Fibroblast of skin of back (primary cell): ENCODE measurements around the gene CD63.

Experiments
- DNase-seq: peaks from one replicate; pipeline ENCODE4 v3.0.0-alpha.2; 2013

CD63 gene

DNA sequence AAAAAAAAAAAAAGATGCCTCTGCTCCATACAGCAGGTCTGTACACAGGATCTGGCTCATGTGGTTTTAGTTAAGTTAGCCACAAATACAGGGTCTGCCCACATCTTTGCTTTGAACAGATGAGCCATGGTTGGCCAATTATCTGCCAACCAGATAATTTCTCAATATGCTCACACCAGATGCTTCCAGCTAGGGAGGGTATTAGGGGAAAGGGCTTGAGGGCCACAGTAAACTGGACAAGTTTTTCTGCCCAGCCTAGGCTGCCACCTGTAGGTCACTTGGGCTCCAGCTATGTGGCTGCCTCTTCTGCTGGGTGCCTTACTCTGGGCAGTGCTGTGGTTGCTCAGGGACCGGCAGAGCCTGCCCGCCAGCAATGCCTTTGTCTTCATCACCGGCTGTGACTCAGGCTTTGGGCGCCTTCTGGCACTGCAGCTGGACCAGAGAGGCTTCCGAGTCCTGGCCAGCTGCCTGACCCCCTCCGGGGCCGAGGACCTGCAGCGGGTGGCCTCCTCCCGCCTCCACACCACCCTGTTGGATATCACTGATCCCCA is 7.8 kb downstream of the CD63 start:
- peak; percentile 89 for DNase-seq

DNA sequence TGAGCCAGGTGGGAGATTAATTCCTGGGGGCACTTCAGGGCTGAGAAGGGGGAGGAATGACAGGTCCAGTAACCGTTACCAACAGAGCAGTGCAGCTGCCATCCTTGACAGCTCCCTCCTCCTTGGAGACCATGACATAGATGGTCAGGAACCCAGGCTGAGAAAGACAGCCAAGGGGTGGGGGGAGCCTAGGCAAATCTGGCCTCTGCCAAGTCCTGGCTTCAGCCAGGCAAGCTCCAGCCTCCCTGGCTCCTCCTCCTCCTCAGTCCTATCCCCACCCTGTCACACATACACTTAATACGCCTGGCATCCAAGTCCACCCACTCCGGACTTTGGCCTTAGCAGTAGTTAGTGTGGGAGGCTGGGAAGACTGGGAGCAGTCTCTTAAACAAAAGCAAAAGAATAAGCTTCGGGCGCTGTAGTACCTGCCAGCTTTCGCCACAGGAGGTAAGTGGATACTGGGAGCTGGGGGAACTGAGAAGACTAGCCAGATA is 8.7 kb downstream of the CD63 start, which contains the start of gene RDH5:
Gene RDH5 (plus strand): TSS at position 323 of the 494 bp plus-strand sequence. CDS start 792 bp downstream, outside the sequence.
- peak; percentile 84 for DNase-seq

DNA sequence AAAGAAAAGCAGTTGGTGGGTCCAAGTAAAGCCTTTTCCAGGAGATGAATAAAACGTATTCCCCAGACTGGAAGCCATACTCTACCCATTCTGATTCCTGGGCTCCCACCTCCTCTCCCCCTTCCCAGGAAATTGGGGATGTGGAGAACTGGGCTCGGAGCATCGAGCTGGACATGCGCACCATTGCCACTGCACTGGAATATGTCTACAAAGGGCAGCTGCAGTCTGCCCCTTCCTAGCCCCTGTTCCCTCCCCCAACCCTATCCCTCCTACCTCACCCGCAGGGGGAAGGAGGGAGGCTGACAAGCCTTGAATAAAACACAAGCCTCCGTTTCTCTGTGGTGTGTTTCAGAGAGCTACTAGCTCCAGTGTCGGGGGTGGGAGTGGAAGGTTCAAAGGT is 9.4 kb downstream of the CD63 start:
- DNase-seq, result no peak

DNA sequence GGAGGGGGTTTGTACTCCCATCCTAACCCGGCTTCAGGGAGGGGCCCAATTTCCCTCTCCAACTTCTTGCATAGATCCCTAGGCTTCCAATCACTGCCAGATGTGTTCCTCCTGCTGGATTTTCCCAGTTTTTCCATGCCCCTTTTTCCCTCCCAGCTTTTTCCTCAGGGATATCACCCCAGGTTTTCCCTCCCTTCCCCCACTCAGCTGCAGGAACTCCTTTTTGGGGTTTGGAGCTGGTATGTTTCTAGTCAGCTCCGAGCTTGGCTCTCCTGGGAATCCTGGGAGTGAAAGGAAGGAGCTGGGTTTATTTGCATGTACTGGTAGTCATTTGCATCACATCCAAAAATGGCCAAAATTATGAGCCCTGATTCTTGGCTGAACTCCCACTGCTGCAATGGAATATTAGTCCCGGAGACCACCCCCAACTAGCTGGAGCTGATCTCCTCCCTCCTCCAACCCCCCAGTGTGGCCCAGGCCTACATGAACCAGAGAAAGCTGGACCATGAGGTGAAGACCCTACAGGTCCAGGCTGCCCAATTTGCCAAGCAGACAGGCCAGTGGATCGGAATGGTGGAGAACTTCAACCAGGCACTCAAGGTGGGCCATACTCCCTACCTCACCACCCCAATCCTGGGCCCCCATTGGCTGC is 10.1 kb downstream of the CD63 start:
- peak; percentile 72 for DNase-seq

DNA sequence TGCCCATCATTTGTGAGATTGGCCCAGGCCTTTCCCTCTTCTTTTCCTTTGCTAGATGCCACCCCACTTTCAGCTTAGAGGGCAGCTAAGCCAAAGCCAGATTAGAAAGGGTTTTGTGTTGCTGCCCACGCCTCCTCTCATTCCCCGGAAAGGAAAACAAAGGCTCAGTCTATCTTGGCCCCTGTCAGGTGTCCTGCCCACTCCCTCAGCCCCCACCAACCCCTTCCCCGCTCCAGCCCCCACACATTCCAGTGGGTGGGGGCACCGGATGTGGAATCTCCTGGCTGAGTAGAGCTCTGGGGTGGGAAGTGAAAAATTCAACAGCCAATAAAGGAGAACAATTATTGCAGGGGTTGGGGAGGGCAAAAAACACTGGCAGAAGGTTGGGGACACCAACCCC is 10.8 kb downstream of the CD63 start:
- no peak for DNase-seq

DNA sequence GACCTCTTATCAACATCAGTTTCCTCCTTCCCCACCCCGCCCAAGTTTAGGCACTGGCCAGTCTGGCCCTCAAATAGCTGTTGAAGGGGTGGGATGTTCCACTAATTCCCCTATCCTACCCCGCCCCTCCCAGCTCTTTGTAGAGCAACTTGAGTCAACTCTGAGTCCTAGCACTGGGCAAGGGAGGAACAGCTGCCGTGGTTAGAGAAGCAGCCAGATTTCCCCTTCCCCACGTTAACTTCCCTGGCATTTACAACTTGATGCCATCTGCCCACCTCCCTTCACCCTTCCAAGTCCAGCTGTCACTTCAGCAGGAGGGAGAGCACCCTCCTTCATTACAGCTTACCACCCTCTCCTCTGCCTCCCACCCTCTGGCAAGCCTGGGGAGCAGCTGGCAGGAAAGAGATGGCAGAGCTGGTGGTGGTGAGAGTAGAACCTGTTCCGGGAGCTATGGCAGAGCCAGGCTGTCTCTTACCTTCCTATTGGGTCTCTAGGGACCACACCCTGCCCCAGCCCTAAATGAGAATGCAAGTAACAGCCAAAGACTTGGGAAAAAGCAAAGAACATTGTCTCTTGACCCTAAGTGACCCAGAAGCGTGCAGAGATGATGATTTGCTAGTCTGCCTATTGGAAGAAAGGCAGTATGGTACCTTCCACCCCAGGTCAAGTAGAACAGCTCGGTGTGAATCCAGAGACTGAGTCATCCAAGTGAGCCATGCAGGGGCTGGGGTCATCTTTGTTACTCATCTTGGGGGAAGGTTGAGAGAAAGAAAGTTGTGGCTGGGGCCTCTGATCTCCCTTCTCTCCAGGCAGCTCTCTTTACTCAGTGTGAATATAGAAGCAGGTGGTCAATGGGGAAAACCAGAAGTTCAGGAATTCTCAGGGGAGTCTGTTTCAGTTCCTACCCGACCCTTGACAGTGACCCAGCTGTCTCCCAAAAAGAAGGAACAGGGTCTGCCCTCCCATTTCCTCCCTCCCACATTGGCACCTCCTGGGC is 11.5 kb downstream of the CD63 start:
- peak; percentile 67 for DNase-seq

DNA sequence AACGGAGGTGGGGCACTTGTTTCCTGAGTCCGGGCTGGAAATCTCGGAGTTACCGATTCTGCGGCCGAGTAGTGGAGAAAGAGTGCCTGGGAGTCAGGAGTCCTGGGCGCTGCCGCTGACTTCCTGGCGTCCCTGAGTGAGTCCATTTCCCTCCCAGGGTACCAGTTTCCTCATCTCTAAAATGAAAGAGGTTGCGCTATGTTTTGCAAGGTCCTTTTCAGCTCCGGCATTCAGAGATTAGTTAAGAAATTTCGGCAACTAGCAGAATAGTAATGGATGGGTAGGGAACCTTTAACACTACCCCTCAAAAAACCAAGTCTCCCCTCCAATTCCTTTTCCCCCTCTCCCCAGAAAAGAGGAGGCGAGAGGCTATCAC is 12.2 kb downstream of the CD63 start:
- no peak for DNase-seq

DNA sequence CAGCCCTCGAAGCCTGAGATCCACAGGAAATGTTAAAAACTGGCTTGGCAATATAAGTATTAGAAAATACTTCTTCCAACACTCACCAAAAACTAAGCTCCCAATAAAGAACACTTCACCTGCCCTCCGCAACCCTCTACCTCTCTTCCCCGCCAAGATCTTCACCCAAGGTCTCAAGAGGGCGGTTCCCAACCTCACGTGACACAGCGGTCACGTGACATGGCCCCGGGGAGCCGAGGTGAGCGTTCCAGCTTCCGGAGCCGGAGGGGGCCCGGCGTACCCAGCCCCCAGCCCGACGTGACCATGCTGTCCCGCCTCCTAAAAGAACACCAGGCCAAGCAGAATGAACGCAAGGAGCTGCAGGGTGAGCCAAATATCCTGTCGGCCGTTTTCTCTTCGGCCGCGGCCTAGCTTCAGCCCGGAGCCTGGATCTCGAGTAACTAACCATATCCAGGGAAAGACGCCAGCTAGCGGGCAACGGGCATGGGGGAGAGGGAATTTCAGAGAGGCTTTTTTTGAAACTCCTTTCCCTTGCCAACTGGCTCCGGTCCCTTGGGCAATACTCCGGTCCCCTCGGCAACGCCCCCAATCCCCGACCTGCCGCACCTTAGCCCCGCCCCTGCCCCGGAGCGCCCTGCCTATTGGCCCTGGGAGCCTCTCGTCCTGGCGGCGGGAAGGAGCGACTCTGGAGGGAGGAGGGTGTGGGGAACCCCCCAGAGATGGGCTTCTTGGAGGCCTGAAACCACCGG is 12.8 kb downstream of the CD63 start, which contains the start of gene BLOC1S1:
Gene BLOC1S1 (plus strand): TSS at position 214 of the 749 bp plus-strand sequence. CDS start 6 bp downstream, at position 220.
- peak; percentile 95 for DNase-seq

DNA sequence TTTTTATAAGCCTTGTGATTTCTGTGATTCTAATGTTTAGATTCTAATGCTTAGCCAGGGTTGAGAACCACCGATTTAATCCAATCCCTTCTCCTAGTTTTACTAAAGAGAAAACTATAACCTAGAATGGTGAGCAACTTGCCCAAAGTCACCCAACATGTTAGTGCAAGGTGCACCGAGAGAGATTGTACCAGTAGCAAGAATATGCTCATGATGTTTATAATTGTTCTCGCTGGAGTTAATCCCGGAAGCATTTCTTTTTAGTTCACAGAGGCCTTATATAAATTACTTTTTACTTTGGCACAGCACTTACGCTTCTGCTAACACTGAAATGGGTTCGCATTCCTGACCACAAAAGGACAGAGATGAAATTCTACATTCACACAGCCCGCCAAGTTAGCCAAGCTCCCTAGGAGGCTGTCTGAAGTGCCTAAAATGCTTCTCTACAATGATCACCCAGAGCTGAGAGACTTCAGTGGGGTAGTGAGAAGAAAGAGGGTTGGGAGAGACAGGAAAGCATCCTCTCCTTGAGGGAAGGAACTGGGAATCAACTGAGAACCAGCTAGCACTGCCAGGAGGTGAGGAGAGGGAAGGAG is 13.5 kb downstream of the CD63 start:
- no peak for DNase-seq

DNA sequence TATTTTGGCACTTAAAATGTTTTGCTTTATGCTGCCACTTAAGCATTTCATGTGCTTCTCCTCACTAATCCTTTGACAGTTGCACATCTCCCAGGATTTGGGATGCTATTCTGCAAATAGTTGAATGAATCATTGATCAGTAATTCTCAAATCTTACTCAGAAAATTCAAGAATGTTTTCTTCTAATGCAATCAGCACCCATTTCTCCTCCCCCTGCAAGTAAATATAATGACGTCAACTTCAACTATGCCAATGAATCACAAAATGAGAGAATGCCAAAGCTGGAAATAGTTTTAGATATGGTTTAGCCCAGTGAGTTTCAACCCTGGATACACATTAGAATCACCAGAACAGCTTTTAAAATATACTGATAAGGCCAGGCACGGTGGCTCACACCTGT is 15.1 kb downstream of the CD63 start:
- DNase-seq, result peak; percentile 93

DNA sequence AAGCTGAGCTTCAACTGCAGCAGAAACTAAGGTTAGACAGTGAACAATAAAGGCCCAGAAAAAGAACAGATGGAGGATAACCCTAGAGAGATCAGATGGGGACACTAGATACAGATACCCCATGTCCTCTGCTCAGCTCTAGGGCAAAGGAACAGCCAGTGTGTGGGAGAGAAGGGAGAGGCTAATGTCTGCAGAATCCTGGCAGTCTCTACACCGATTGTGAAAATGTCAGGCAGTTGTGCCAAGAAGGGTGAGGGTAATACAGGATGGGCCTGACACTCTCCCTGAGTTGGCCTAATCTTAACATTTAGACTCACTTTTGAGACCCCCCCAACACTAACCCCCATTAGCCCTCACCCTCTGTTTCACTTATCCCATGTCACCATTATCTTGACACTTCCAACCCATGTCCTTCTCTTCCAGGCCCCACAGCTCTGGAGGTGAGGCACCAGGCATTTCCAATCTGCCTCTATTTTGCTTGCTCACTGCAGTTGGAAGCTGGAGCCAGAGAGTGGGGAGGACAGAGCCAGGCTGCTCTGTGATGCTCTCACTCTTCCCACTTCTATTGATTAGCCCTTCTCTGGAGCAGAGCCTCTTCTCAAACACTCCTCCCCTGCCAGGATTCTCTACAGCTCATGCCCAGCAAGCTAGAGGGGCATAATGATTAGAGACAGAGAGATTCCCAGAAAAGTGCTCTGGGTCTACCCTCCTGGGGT is 16.0 kb downstream of the CD63 start:
- no peak for DNase-seq

DNA sequence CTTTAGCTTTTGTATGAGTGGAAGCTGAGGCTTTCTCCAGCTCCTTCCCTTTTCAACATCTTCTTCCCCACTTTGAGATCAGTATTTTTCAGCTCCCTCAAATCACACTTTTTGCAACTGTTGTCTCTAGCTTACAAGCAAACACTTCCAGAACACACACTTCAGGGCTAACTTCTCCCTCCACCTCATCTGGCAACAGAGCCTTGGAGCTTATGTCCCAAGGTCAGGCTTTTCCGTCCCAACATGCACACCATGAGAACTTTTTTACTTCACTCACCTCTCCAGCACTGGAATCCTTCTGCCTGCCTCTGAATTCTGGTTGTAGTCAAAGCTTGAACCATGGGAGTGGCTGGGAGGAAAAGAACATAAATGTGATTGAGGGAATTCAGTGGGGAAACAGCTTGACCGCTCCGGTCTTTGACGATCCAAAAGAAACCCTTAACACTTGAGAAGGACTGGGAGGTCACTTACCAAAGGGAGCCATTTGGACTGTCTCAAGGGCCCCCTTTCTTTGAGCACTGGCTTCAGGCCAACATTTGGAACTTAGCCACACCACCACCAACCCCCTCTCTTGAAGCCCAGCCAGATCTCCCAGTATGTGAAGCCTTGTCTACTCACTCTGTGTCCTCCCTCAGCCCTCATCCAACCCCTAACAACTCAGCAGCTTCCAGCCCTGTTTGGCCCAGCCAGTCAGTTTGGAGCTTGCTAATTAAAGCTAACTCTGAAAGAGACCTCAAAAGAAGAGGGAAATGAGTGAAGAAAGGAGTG is 16.8 kb downstream of the CD63 start:
- DNase-seq, result no peak

DNA sequence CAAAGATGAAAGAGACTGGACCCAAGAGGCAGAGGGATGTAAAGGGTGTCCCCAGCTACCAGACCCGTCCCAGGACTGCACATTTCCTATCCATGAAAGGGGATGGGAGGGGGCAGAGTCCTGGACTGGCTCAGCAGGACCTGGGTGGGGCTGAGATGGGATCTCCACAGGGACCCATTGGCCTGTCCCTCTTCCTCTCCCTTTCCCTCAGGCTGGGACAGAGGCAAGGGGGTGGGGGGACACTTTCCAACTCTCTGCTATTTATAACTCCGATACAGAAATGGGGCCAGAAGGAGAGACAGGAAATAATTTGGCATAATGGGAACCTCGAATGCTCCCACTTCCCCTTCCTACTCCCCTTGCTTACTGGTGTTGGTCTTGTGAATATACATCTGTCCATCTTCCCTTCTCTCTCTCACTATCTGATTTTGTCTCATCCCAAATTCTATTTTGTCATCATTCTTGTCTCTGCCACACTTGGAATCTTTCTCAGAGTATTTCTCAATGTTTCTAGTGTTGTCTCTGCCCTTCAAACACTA is 20.0 kb downstream of the CD63 start:
- no peak for DNase-seq

DNA sequence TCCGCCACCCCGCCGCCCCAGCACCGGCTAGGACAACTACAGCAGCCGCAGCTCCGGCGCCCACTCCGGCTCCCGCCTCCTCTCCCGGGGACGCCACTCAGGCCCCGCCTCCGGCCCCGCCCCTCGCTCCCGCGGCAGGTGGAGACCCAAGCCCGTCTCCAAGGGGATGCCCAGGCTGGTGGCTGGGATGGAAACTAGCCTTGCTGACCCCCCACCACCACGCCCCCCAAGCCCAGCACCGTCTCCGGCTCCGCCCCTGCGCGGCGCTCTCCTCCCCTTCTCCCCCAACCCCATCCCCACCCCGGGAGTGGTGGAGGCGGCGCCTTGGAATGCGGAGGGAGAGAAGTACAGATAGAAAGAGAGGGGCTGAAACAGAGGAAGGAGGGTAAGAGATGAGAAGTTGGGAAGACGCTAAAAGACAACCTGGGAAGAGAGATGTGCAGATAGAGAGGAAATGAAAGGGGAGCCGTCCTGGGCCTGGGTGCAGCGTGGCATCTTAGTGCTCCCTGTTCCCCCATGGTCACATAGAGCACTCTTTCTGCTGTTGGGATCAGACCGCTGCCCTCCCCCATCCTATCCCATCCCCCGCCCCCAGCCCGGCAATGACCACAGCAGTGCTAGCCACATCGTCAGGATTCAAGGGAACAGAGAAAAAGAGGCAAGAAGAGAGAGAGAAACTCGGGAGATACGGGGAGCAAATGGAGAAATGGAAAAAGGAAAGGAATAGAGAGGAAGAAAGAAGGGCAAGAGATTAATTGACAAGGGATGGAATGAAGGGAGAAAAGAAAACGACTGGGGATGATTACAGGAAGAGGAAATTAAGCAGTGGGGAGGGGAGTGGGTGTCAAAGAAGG is 20.7 kb downstream of the CD63 start, which contains the start of gene ITGA7:
Gene ITGA7 (minus strand): TSS at position 64 of the 854 bp plus-strand sequence. CDS start 222 bp downstream, outside the sequence.
- DNase-seq, result peak; percentile 56

DNA sequence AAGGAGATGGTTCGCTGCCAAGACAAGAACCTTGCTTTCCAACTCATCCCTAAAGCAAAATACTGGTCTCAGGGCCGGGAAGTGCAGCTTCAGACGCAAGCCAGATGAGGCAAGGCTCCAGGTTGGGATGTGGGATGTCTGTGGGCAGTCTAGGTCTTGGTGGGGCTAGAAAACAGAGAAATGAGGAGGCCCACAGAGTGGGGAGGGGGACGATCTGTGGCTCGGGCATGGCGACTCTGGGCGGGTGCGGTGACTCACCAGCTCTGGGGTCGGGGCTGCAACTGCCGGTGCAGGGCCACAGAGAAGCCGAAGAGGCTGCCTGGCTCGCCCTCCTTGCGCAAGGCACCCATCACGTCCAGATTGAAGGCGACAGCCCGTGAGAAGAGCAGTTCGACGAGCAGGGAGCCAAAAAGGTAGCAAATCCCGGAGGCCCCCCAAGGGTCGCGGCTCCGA is 21.6 kb downstream of the CD63 start:
- no peak for DNase-seq

DNA sequence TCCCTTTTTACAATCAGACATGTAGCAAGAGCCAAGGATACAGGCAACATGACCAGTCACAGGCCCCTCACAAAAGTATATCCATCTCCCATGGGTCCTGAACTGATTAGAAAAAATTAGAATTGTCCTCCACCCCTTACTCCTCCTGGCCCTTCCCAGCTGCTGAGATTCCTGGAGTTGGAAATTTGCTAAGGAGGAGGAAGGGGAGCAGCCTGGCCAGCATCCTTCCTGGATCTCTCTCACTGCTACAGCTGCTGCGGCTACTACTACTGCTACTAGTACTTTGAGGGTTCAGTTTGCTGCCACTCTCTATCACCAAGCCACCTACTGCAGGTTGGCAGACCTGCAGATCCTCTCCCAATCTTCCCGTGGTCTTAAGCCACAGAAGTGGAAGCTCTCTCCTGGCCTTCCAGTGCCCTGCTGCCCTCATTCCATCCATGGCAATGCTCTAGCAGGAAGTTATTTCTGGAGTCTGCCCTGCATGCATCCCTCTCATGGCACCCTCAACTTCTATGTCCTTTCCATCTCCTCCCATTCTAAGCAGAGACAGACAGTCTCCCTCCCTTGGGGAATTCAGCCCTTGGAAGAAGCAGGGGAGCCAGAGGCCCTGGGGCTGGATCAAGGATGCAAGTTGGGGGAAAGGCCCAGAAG is 22.1 kb downstream of the CD63 start:
- DNase-seq, result no peak

DNA sequence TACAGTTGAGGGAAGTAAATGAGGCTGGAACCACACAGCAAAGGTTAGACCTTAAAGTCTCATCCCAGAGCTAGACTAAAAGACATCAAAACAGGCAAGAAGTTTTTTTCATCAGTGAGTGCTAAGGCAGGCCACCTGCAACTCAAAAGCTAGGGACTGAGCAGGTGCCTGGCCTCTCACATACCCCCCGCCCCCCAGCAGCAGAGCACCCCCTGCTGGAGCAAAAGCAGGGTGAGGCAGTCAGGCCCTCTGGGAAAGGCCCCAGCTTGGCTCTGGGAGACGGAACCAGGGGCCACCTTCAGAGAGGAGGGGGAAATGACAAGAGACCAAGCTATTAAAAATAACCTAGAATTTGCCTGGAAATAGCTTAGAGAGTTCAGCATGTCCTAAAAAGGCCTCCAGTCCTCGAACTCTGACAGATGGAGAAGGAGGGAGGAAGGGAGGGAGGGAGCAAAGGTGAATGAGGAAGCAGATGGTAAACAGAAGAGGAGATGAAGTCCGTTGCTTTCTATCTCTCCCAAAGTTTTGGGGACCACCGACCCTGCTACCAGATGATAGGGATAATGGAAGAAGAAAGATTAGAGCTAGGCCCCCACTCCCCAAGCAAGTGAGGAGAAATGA is 22.9 kb downstream of the CD63 start:
- DNase-seq, result no peak
